HCT116 (cell line): Measurements from ENCODE around the gene RABGAP1. TPM values are rescaled to one million over a fixed set of nuclear protein-coding genes. Genes with fewer than 3 reads are reported as not detected.

Experiments
- ATAC-seq: fragments of 200-7000 bp; cut with Tn5 transposase; 2 replicates; pipeline ENCODE4 v1.9.1; 2020; ENCODE audit warnings: mild to moderate bottlenecking, moderate library complexity
- BruUV-seq: library from RNA; stranded (reverse); fragments of 400-500 nt; replicated peaks from 2 replicates; lab custom pipeline; 2021; lab: Mats Ljungman, UMichigan
- CTCF ChIA-PET: fragments of 300-600 bp; sonication (Branson Sonifier 250); formaldehyde crosslinking; loops from one replicate; lab custom pipeline; 2021; ENCODE audit warnings: antibody characterized with exemption; lab: Charles Lee
- POLR2A ChIA-PET: fragments of 300-600, 350-600 bp; sonication (Branson Sonifier 250); formaldehyde crosslinking; loops from one replicate; lab custom pipeline; 2021; ENCODE audit warnings: antibody characterized with exemption; lab: Charles Lee
- RAD21 ChIA-PET, 2 experiments: fragments of 300-600 bp; sonication (Branson Sonifier 250); formaldehyde crosslinking; loops; one replicate each; lab custom pipeline; 2023; ENCODE audit warnings: low total read pairs in 2 of 2; ENCODE audit not compliant: uncharacterized antibody in 2 of 2, unreplicated experiment in 2 of 2, low non-redundant PET in 1 of 2; lab: Charles Lee
- DNase-seq: peaks from one replicate; pipeline ENCODE4 v3.0.0-alpha.2; 2010; ENCODE audit warnings: low read depth, low spot score
- H2AFZ ChIP-seq: fragments of 200-600 bp; shearing (Covaris generic), sonication (generic); 2 replicates; pipeline ENCODE4 v1.6.1; 2017; ENCODE audit warnings: low read depth, mixed run types, mixed read lengths, antibody characterized with exemption, low read length; ENCODE audit not compliant: poor library complexity, severe bottlenecking
- H3K27ac ChIP-seq: 2 replicates; pipeline ENCODE4 v1.5.1; 2012; ENCODE audit warnings: low read depth, low read length
- H3K27me3 ChIP-seq: fragments of 200-600 bp; sonication (generic); 2 replicates; pipeline ENCODE4 v1.6.1; 2016; ENCODE audit warnings: mixed run types, low read length, mixed read lengths; ENCODE audit not compliant: insufficient read depth
- H3K36me3 ChIP-seq, 2 experiments: fragments of 200-500 bp in 1 of 2; fragments of 200-600 bp in 1 of 2; sonication (Bioruptor generic) in 1 of 2; sonication (generic) in 1 of 2; 2 replicates each; pipeline versions ENCODE4 v1.5.1 to v1.6.1; 2014 to 2016; ENCODE audit warnings: low read length in 2 of 2, inconsistent platforms in 1 of 2, mixed read lengths in 1 of 2, mixed run types in 1 of 2; ENCODE audit not compliant: insufficient read depth in 2 of 2, control insufficient read depth in 1 of 2
- H3K4me1 ChIP-seq, 2 experiments: fragments of 200-600 bp in 1 of 2; sonication (generic) in 1 of 2; 2 replicates each; pipeline versions ENCODE4 v1.5.1 to v1.6.1; 2012 to 2017; ENCODE audit warnings: low read length in 2 of 2, inconsistent platforms in 1 of 2, mild to moderate bottlenecking in 1 of 2, mixed read lengths in 1 of 2, mixed run types in 1 of 2, moderate library complexity in 1 of 2; ENCODE audit not compliant: insufficient read depth in 2 of 2, control insufficient read depth in 1 of 2
- H3K4me2 ChIP-seq: fragments of 200-600 bp; sonication (generic); 2 replicates; pipeline ENCODE4 v1.6.1; 2017; ENCODE audit warnings: mixed run types, low read length, mixed read lengths
- H3K4me3 ChIP-seq, 2 experiments: fragments of 200-600 bp in 1 of 2; sonication (generic) in 1 of 2; replicated peaks in 1 of 2; 2 replicates each; pipeline ENCODE4 v1.5.1; 2011 to 2016; ENCODE audit warnings: low read length in 2 of 2, control low read depth in 1 of 2, low read depth in 1 of 2, mild to moderate bottlenecking in 1 of 2, mixed read lengths in 1 of 2, mixed run types in 1 of 2
- H3K79me2 ChIP-seq: fragments of 200-600 bp; sonication (generic); 2 replicates; pipeline ENCODE4 v1.6.1; 2017; ENCODE audit warnings: mild to moderate bottlenecking, mixed run types, low read length, moderate library complexity, mixed read lengths; ENCODE audit not compliant: insufficient read depth
- H3K9ac ChIP-seq: fragments of 200-600 bp; sonication (generic); 2 replicates; pipeline ENCODE4 v1.6.1; 2016; ENCODE audit warnings: low read length, mixed read lengths
- H3K9me2 ChIP-seq: fragments of 200-600 bp; sonication (generic), shearing (Covaris generic); 2 replicates; pipeline ENCODE4 v1.6.1; 2017; ENCODE audit warnings: mixed run types, mild to moderate bottlenecking, moderate library complexity; ENCODE audit not compliant: insufficient read depth
- H3K9me3 ChIP-seq, 2 experiments: fragments of 200-500 bp in 1 of 2; fragments of 200-600 bp in 1 of 2; sonication (Bioruptor generic) in 1 of 2; sonication (generic) in 1 of 2; 2 replicates each; pipeline ENCODE4 v1.6.1; 2014 to 2017; ENCODE audit warnings: low read length in 2 of 2, mixed read lengths in 2 of 2, inconsistent platforms in 1 of 2, low read depth in 1 of 2, mild to moderate bottlenecking in 1 of 2, mixed run types in 1 of 2, moderate library complexity in 1 of 2; ENCODE audit not compliant: control insufficient read depth in 1 of 2, insufficient read depth in 1 of 2
- H4K20me1 ChIP-seq: fragments of 200-600 bp; sonication (generic), shearing (Covaris generic); 2 replicates; pipeline ENCODE4 v1.6.1; 2017; ENCODE audit warnings: mixed run types, mild to moderate bottlenecking, moderate library complexity; ENCODE audit not compliant: insufficient read depth
- ATF3 ChIP-seq: IDR thresholded peaks from 2 replicates; pipeline ENCODE4 v1.6.1; 2012
- CBX3 ChIP-seq: IDR thresholded peaks from 2 replicates; pipeline ENCODE4 v1.6.1; 2012; ENCODE audit warnings: low read depth
- CEBPB ChIP-seq: IDR thresholded peaks from 2 replicates; pipeline ENCODE4 v1.6.1; 2012; ENCODE audit warnings: low read depth
- CTCF ChIP-seq, 3 experiments: fragments of 200-600 bp in 1 of 3; sonication (generic) in 1 of 3; IDR thresholded peaks in 2 of 3; conservative IDR thresholded peaks in 1 of 3; 2 replicates each; pipeline ENCODE4 v1.5.1; 2012 to 2017; ENCODE audit warnings: low read depth in 2 of 3, low read length in 2 of 3, antibody characterized with exemption in 1 of 3, borderline replicate concordance in 1 of 3, control low read depth in 1 of 3, mild to moderate bottlenecking in 1 of 3, mixed read lengths in 1 of 3, mixed run types in 1 of 3, moderate library complexity in 1 of 3; ENCODE audit not compliant: insufficient read depth in 1 of 3
- EGR1 ChIP-seq: IDR thresholded peaks from 2 replicates; pipeline ENCODE4 v1.6.1; 2012; ENCODE audit warnings: low read depth
- ELF1 ChIP-seq: IDR thresholded peaks from 2 replicates; pipeline ENCODE4 v1.6.1; 2012; ENCODE audit warnings: low read depth, borderline replicate concordance
- FOSL1 ChIP-seq: IDR thresholded peaks from 2 replicates; pipeline ENCODE4 v1.6.1; 2012; ENCODE audit warnings: low read depth
- JUND ChIP-seq: IDR thresholded peaks from 2 replicates; pipeline ENCODE4 v1.6.1; 2012
- POLR2A ChIP-seq: IDR thresholded peaks from 2 replicates; pipeline ENCODE4 v1.7.0; 2011; ENCODE audit warnings: borderline replicate concordance; ENCODE audit not compliant: insufficient read depth, insufficient read length; ENCODE audit errors: extremely low read depth
- POLR2AphosphoS5 ChIP-seq: IDR thresholded peaks from 2 replicates; pipeline ENCODE4 v1.6.1; 2011; ENCODE audit warnings: mild to moderate bottlenecking, low read depth, low read length, moderate library complexity
- RAD21 ChIP-seq: IDR thresholded peaks from 2 replicates; pipeline ENCODE4 v1.6.1; 2012; ENCODE audit warnings: low read depth, mild to moderate bottlenecking
- REST ChIP-seq: IDR thresholded peaks from 2 replicates; pipeline ENCODE4 v1.6.1; 2012; ENCODE audit warnings: low read depth
- SP1 ChIP-seq: IDR thresholded peaks from 2 replicates; pipeline ENCODE4 v1.6.1; 2012; ENCODE audit warnings: low read depth
- SRF ChIP-seq: IDR thresholded peaks from 2 replicates; pipeline ENCODE4 v1.6.1; 2012; ENCODE audit warnings: low read depth
- TCF7L2 ChIP-seq: IDR thresholded peaks from 2 replicates; pipeline ENCODE4 v1.7.0; 2011; ENCODE audit warnings: borderline replicate concordance, inconsistent platforms; ENCODE audit not compliant: insufficient read depth, insufficient read length; ENCODE audit errors: extremely low read depth
- YY1 ChIP-seq: IDR thresholded peaks from 2 replicates; pipeline ENCODE4 v1.6.1; 2011; ENCODE audit warnings: low read length, low read depth, moderate library complexity, mild to moderate bottlenecking; ENCODE audit not compliant: insufficient replicate concordance; ENCODE audit errors: extremely low read depth
- intact Hi-C: fragments of 100-400 bp; cut with micrococcal nuclease; formaldehyde crosslinking; loops from 2 replicates; pipeline ENCODE4 v1.10.0; 2022
- total RNA-seq: library from RNA; stranded (reverse); gene quantifications from one replicate; pipeline ENCODE4 v1.2.1, GENCODE V29; 2021; ENCODE audit not compliant: unreplicated experiment

RABGAP1 gene
- total RNA-seq, 1 experiment from 2014 or later: 29.7 TPM

- TF ChIP-seq ATF3 (no peak), CBX3 (no peak), SRF (no peak), JUND (no peak), REST (no peak), POLR2AphosphoS5 (no peak), CEBPB (no peak), CTCF (IDR thresholded peaks at IDR 0.05 in 2 of 3, conservative IDR thresholded peaks at IDR 0.05 in 1 of 3; ENCODE audit: borderline replicate concordance in 1 of 3, insufficient read depth in 1 of 3, low read depth in 2 of 3, low read length in 2 of 3) (no peak), YY1 (no peak), ELF1 (no peak), POLR2A (no peak), SP1 (no peak), FOSL1 (no peak), EGR1 (no peak), RAD21 (no peak), TCF7L2 (no peak)
- Histone ChIP-seq H3K27me3 (no peaks in the 10 kb centered on the region), H3K9me3 (no peaks in the 10 kb centered on the region), H3K4me3 (no peak overlapping the region), H3K36me3 (peaks cover 17 to 20% of the 10 kb centered on the region in 2 experiments), H3K9ac (no peak overlapping the region), H3K79me2 (no peaks in the 10 kb centered on the region), H3K27ac (no peak overlapping the region), H3K4me2 (no peak overlapping the region), H4K20me1 (no peaks in the 10 kb centered on the region), H3K4me1 (no peaks in the 10 kb centered on the region), H3K9me2 (no peaks in the 10 kb centered on the region), H2AFZ (no peak overlapping the region)
- CTCF ChIA-PET: no interaction called here
- DNase-seq (no peak), ATAC-seq (no peak)
- POLR2A ChIA-PET: no interaction called here
- intact Hi-C loops: no loop called here
- BruUV-seq: no TSS peak
- RAD21 ChIA-PET: no interaction called here
These were observed 156.2 kb downstream of the RABGAP1 start for GRCh38 chr9:123096987-123097386.
